PC-3 (cell line): ENCODE data around the gene STH.
"Not testable (repeated sequence)": the region's sequence is repeated elsewhere in the genome, so short reads cannot be mapped to it uniquely, and the experiment has no call there.

ENCODE experiments used
- EZH2 ChIP-seq: fragments of 300-600 bp; sonication (generic); IDR thresholded peaks from one replicate; pipeline ENCODE4 v1.6.1; 2017; ENCODE audit warnings: antibody characterized with exemption, mild to moderate bottlenecking, low read length; ENCODE audit not compliant: unreplicated experiment
- EZH2phosphoT487 ChIP-seq: fragments of 300-600 bp; sonication (generic); IDR thresholded peaks from 2 replicates; pipeline ENCODE4 v1.6.1; 2018; ENCODE audit warnings: mild to moderate bottlenecking, antibody characterized with exemption, low read length, borderline replicate concordance
- TF ChIP-seq, protein P1 (sequence below): fragments of 300-600 bp; sonication (generic); conservative IDR thresholded peaks from 2 replicates; pipeline ENCODE4 v1.5.1; 2017; ENCODE audit warnings: antibody characterized with exemption, low read depth, mild to moderate bottlenecking, low read length

DNA sequence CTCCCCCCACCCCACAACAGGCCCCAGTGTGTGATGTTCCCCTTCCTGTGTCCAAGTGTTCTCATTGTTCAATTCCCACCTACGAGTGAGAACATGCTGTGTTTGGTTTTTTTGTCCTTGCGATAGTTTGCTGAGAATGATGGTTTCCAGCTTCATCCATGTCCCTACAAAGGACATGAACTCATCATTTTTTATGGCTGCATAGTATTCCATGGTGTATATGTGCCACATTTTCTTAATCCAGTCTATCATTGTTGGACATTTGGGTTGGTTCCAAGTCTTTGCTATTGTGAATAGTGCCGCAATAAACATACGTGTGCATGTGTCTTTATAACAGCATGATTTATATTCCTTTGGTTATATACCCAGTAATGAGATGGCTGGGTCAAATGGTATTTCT lies 42.3 kb upstream of the STH start:
- TF ChIP-seq, protein P1, sequence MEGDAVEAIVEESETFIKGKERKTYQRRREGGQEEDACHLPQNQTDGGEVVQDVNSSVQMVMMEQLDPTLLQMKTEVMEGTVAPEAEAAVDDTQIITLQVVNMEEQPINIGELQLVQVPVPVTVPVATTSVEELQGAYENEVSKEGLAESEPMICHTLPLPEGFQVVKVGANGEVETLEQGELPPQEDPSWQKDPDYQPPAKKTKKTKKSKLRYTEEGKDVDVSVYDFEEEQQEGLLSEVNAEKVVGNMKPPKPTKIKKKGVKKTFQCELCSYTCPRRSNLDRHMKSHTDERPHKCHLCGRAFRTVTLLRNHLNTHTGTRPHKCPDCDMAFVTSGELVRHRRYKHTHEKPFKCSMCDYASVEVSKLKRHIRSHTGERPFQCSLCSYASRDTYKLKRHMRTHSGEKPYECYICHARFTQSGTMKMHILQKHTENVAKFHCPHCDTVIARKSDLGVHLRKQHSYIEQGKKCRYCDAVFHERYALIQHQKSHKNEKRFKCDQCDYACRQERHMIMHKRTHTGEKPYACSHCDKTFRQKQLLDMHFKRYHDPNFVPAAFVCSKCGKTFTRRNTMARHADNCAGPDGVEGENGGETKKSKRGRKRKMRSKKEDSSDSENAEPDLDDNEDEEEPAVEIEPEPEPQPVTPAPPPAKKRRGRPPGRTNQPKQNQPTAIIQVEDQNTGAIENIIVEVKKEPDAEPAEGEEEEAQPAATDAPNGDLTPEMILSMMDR = not testable (repeated sequence)
- not testable (repeated sequence) for TF ChIP-seq EZH2phosphoT487, EZH2
